GM21515 (cell line): Measurements from ENCODE around the gene REM2.
"Not testable (repeated sequence)": the region's sequence is repeated elsewhere in the genome, so short reads cannot be mapped to it uniquely, and the experiment has no call there.

Experiments used
- ATAC-seq: cut with Tn5 transposase; IDR thresholded peaks from one replicate; pipeline ENCODE4 v1.9.1; 2021; ENCODE audit not compliant: unreplicated experiment

The REM2 gene

DNA sequence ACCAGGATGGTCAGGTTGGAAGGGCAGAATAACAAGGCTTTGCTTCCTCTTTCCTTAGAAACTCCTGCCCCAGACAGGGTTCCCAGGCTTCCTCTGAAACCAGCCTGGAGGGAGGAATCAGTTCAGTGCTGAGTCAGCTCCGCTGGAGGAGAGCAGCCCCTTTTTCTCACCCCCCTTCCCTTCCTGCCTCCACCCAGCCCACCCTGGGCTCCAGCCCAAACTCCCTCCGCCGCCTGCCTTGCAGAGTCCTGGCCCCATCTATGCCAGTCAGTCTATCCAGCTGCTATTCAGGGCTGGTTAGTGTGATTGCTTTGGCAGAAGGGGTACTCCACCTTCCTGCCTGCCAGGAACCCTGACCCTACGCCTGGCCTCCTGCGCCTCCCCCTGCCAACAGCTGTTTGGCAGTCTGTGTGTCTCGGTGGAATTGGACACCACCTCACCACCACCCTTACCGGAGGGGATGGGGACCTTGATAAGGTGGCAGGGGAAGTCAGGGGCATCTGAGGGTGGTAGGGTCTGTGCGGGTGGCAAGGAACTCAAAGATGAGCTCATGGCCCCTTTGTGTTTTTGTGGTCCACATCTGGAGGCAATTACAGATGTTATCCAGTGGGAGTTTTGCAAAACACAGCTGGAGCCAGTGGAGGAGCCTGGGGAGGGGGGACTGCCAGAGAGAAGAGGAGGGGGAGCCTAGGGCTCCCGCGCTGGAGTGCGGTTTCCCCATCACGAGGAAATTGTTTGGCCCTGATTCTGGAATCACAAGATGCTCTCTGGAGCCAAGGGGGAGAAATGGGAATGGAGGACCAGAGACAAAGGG, 34.5 kb upstream of the REM2 start:
- no peak for ATAC-seq

DNA sequence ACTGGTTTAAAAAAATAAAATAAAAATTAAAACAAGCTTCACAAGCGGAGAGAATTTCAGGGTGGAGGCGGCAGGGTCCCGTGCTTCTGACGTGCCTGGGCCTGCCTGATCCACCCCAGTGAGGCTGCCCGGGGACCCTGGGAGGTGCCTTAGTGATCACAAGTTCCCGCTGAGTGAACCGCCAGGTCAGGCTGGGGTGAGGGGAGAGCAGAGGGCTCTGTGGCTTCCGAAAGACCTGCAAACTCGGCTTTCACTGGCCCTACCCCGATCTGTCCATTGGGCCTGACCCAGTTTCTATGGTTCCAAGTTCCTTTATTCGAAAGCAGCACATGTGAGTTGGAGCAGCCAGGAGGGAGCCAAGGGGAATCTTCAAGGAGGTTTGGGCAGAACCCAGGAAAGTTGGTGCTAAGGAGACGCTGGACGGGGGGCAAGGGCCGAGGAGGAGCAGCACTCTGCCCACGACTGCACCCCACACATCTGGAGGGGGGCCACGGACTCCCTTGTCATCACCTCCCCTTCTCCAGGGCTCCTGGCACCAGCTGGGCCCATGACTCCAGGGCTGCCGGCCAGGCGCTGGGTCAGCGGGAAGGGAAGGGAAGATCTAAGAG, 33.7 kb upstream of the REM2 start:
- ATAC-seq = no peak

GRCh38 chr14:22850944-22851764, 31.9 kb upstream of the REM2 start:
- no peak for ATAC-seq

- not testable (repeated sequence) for ATAC-seq
Measured at GRCh38 chr14:22852178-22852577, 30.8 kb upstream of the REM2 start.

DNA sequence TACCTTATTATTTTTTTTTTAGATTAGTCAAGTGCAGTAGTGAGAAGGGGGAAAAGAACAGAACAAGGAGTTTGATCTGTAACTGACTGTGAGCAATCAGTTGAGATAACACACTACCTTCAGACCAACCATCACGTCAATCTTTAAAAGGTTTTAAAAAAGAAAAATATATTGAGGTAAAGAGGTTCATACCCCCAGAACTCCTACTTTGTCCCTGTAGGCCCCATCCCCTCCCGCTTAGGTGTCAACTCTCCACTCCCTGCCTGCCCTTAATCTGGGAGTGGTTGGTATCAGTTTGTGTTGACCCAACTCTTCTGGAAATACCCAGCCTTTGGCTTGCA, 30.5 kb upstream of the REM2 start:
- no peak for ATAC-seq

- peak; percentile 75 for ATAC-seq
Measured at GRCh38 chr14:22852940-22853767, 29.9 kb upstream of the REM2 start.

GRCh38 chr14:22854296-22854695, 28.7 kb upstream of the REM2 start:
- not testable (repeated sequence) for ATAC-seq

DNA sequence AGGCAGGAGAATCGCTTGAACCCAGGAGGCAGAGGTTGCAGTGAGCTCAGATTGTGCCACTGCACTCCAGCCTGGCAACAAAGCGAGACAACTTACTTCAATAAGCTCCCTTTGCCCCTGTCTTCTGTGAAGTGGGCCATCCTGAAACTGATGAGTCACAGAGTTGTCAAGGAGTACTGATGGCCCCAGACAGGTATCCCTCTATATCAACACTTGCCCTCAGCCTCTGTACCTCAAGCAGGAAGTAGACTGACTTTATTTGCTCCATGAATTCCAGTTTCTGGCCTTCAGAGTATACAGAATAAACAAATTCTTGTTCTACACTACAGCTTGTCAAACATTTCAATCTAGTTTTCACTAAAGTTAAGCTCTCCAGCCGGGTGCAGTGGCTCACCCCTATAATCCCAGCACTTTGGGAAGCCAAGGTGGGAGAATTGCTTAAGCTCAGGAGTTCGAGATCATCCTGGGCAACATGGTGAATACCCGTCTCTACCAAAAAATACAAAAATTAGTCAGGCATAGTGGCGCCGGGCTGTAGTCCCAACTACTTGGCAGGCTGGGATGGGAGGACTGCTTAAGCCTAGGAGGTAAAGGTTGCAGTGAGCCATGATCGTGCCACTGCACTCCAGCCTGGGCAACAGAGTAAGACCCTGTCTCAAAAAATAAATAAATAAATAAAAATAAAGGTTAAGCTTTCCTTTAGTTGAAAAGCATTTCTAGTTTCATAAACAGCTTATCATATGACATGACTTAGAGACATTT, 27.9 kb upstream of the REM2 start:
- no peak for ATAC-seq

- no peak for ATAC-seq
Measured at GRCh38 chr14:22856428-22856827, 26.6 kb upstream of the REM2 start.

DNA sequence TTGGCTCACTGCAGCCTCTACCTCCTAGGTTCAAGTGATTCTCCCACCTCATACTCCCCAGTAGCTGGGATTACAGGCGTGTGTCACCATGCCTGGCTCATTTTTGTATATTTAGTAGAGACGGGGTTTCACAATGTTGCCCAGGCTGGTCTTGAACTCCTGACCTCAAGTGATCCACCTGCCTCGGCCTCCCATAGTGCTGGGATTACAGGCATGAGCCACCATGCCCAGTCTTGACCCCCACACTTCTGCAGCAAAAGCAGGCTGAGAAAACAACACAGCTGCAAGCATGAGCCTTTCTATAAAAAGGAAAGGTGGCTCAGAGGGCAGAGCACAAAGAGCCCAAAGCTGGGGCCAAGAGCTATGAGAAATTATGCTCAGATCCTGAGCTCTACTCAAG, 22.6 kb upstream of the REM2 start:
- not testable (repeated sequence) for ATAC-seq

DNA sequence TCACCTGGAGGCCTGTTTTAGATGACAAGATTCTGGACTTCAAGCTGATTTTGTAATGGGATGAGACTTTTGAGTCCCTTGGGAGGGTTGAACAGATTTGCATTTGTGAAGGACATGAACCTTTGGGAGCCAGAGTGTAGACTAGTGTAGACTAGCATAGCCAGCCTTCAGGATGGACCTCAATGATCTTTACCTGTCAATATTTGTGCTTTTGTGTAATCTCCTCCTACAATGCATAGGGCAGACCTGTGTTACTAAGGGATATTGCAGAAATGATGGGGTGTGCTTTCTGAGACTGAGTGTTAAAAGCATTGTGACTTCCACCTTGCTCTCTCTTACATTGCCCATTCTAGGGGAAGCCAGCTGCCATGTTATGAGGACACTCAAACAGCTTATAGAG, 21.4 kb upstream of the REM2 start:
- ATAC-seq = no peak

DNA sequence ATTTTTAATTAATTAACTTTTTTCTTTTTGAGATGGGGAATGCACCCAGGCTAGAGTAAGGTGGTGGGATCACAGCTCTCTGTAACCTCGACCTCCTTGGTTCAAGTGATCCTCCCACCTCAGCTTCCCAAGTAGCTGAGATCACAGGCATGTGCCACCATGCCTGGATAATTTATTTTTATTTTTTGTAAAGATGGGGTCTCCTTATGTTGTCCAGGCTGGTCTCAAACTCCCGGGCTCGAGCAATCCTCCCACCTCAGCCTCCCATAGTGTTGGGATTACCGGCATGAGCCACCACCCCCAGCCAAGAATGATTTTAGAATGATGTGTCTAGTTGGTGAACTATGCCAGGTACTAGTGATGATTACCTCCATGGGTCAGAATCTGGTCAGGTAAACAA, 18.0 kb upstream of the REM2 start:
- ATAC-seq = no peak

DNA sequence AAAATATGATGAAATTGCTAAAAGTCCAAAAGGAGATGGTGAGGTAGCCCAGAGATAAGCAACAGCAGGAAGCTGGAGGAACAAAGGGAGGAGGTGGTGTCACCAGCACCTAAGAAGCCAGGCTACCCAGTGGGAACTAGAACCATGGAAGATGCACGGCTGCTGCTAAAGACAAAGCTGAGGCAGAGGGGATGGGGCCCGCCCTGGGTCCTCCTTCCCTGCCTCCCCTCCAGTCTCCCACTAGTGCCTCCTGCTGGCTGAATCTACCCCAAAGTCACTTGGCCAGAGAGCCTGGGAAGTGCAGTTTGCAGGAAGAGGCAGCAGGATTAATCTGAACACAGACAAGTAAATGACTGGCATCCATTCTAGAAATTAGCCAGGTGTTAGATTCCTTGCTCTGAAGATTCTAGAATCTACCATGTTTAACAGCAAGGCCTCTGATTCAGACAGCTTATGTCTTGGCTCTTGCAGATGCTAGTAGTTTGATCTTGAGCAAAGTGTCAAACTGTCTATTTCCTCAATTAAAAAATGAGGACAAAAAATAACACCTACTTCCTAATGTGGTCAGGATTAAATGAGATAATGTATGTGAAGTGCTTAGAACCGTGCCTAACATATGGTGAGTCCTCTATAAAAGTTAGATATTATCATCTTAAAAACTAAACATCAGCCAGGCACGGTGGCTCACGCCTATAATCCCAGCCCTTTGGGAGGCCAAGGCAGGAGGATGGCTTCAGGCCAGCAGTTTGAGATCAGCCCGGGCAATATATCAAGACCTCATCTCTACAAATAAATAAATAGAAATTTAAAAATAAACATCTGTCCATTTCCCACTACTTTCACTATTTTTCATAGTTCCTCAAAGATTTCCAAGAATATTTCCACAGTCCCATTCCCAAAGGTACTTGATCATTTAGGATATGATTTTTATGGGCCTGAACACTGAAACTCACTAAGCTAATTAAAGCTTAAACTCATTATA, 17.3 kb upstream of the REM2 start:
- ATAC-seq = no peak

- no peak for ATAC-seq
Measured at GRCh38 chr14:22866874-22867273, 16.1 kb upstream of the REM2 start.

GRCh38 chr14:22870811-22871223, 12.2 kb upstream of the REM2 start:
- ATAC-seq = peak; percentile 42

DNA sequence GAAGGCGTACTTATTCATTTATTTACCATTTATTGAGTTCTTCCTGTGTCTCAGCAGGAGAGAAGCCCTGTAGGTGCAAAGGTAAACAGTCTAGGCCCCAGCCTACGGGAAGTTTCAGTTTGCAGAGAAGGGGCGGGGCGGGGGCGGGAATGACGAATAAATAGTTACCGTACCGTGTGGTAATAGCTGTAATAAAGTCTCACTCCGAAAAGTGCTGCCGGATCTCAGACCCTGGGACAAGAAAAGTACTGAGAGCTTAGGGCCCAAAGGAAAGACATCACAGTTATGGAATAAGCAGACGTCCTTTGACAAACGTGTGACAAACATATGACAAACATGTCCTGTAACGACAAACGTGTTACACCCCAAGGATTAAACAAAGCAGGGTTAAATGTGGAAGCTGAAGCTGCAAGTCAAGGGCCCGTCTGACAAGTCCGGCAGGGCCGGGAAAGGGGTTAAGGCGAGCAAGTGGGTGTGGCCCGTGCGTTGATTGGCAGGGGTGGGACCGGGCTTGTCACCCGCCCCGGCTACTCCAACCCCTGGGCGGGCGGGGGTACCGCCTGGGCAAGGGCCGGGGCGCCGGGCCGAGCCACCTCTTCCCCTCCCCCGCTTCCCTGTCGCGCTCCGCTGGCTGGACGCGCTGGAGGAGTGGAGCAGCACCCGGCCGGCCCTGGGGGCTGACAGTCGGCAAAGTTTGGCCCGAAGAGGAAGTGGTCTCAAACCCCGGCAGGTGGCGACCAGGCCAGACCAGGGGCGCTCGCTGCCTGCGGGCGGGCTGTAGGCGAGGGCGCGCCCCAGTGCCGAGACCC, 11.6 kb upstream of the REM2 start, which contains the start of gene LRP10:
Gene LRP10 (plus strand): TSS at position 517 of the 809 bp plus-strand sequence. CDS start 564 bp downstream, outside the sequence.
- peak; percentile 77 for ATAC-seq

- ATAC-seq = peak; percentile 30
Measured at GRCh38 chr14:22872033-22872832, 10.8 kb upstream of the REM2 start.
